Measurements from ENCODE around the gene AHRR. TPM values are rescaled to one million over a fixed set of nuclear protein-coding genes. Genes with fewer than 3 reads are reported as not detected.

AHRR gene
- total and polyA plus RNA-seq, 10 of the 15 experiments (the other 5 are each of a cell fraction or from before 2014, with no cell fraction given), result 0.90 to 35.2 (median 19.2) TPM

GRCh38 chr5:354581-355378 is 33.3 kb downstream of the AHRR start:
- intact Hi-C loops (cut with micrococcal nuclease; ENCODE audit: unreplicated experiment), result no loop called here
- no peak for TF ChIP-seq ZNF217 (IDR thresholded peaks at IDR 0.05)
- TF ChIP-seq LARP7 (IDR thresholded peaks at IDR 0.05), result no peak
- TF ChIP-seq SP1 (IDR thresholded peaks at IDR 0.05; ENCODE audit: low read depth, low read length), result no peak
- no peak for TF ChIP-seq PAX8 (IDR thresholded peaks at IDR 0.05)
- TF ChIP-seq TCF7 (IDR thresholded peaks at IDR 0.05; ENCODE audit: borderline replicate concordance), result no peak
- WGBS (ENCODE audit: insufficient coverage, insufficient replicate concordance, low lambda C conversion rate, missing lambda C conversion rate), result 80% methylated on average over 21 of the region's 23 CpGs

GRCh38 chr5:355379-355935 is 33.9 kb downstream of the AHRR start:
- ChIA-PET RAD21 (ENCODE audit: unreplicated experiment) (interaction anchor here (1.5 kb wide), 1 partner anchor 13 kb away, joined by 3 read pairs; no protein-coding TSS in a partner anchor), SMC1A (ENCODE audit: uncharacterized antibody, unreplicated experiment) (interaction anchor here (0.5 to 1.0 kb wide), 4 partner anchors 13 to 585 kb away, joined by 3 read pairs; no protein-coding TSS in a partner anchor), POLR2A (interaction anchor here (0.6 kb wide), 1 partner anchor 36 kb away, joined by 3 read pairs; no protein-coding TSS in a partner anchor), CTCF (no interaction called here)
- Histone ChIP-seq H3K4me1 (ENCODE audit: control insufficient read depth, insufficient read depth, low read length) (peaks cover 4% of the 10 kb centered on the region), H3K4me2 (ENCODE audit: control insufficient read depth, insufficient read depth) (no peak overlapping the region), H3K36me3 (ENCODE audit: control insufficient read depth in 2 of 2, insufficient read depth in 2 of 2, low read length in 1 of 2) (peaks cover 8 to 36% of the 10 kb centered on the region in 2 experiments; a peak in 3 of 4 replicates), H3K9ac (ENCODE audit: control insufficient read depth, insufficient read depth, low read length) (no peak overlapping the region), H3K79me2 (ENCODE audit: control insufficient read depth, insufficient read depth, low read length) (peaks cover 11% of the 10 kb centered on the region), H4K20me1 (ENCODE audit: control insufficient read depth, insufficient read depth) (no peaks in the 10 kb centered on the region), H3K27ac (ENCODE audit: control insufficient read depth, insufficient read depth) (no peak overlapping the region), H3K27me3 (replicated peaks in 1 of 2; ENCODE audit: control insufficient read depth in 2 of 2, insufficient read depth in 2 of 2, low read length in 1 of 2) (no peaks in the 10 kb centered on the region), H3K4me3 (no peak overlapping the region), H3K9me3 (replicated peaks; ENCODE audit: control insufficient read depth, insufficient read depth, low read length) (no peaks in the 10 kb centered on the region; the same call in 1 of the 3 replicates), H2AFZ (ENCODE audit: control insufficient read depth, low read depth, low read length) (no peak overlapping the region)
- DNase-seq (ENCODE audit: low read depth, low spot score), result no peak
- in situ Hi-C loops (cut with MboI) (no loop called here), intact Hi-C loops (cut with micrococcal nuclease; ENCODE audit: unreplicated experiment) (no loop called here)
- ATAC-seq, result no peak
- FAIRE-seq, result no peak
- no peak for TF ChIP-seq BHLHE40 (IDR thresholded peaks at IDR 0.05; ENCODE audit: borderline replicate concordance in 1 of 2, low read depth in 2 of 2, low read length in 1 of 2)
- TF ChIP-seq IKZF1 (conservative IDR thresholded peaks at IDR 0.05), result no peak
- no TSS peak for BruUV-seq (replicated peaks)
- 87% methylated on average over 19 of the region's 19 CpGs for WGBS (ENCODE audit: insufficient coverage, insufficient replicate concordance, low lambda C conversion rate, missing lambda C conversion rate)

More at GRCh38 chr5:354581-355378, 33.3 kb downstream of the AHRR start:
- BruUV-seq (replicated peaks), result no TSS peak
- H3K27ac ChIP-seq (ENCODE audit: control insufficient read depth, insufficient read depth), result no peak overlapping the region
- no peak overlapping the region for H2AFZ ChIP-seq (ENCODE audit: control insufficient read depth, low read depth, low read length)
- ChIA-PET RAD21 (ENCODE audit: unreplicated experiment) (interaction anchor here (1.5 kb wide), 1 partner anchor 14 kb away, joined by 3 read pairs; no protein-coding TSS in a partner anchor), POLR2A (interaction anchor here (0.6 to 1.5 kb wide), 2 partner anchors 15 to 35 kb away, joined by 3 to 5 read pairs; no protein-coding TSS in a partner anchor), CTCF (no interaction called here), SMC1A (ENCODE audit: uncharacterized antibody, unreplicated experiment) (interaction anchor here (0.5 kb wide), 1 partner anchor 585 kb away, joined by 3 read pairs; no protein-coding TSS in a partner anchor)
- no peaks in the 10 kb centered on the region; the same call in 1 of the 3 replicates for H3K9me3 ChIP-seq (replicated peaks; ENCODE audit: control insufficient read depth, insufficient read depth, low read length)
- H3K27me3 ChIP-seq (replicated peaks in 1 of 2; ENCODE audit: control insufficient read depth in 2 of 2, insufficient read depth in 2 of 2, low read length in 1 of 2), result no peaks in the 10 kb centered on the region
- H4K20me1 ChIP-seq (ENCODE audit: control insufficient read depth, insufficient read depth), result no peaks in the 10 kb centered on the region
- no peak overlapping the region for H3K9ac ChIP-seq (ENCODE audit: control insufficient read depth, insufficient read depth, low read length)
- peaks cover 15% of the 10 kb centered on the region for H3K79me2 ChIP-seq (ENCODE audit: control insufficient read depth, insufficient read depth, low read length)
- peaks cover 13 to 37% of the 10 kb centered on the region in 2 experiments; a peak in 3 of 4 replicates for H3K36me3 ChIP-seq (ENCODE audit: control insufficient read depth in 2 of 2, insufficient read depth in 2 of 2, low read length in 1 of 2)
- DNase-seq (ENCODE audit: low read depth, low spot score), result no peak
- no peak overlapping the region for H3K4me3 ChIP-seq
- no peak for ATAC-seq
- H3K4me1 ChIP-seq (ENCODE audit: control insufficient read depth, insufficient read depth, low read length), result peaks cover 4% of the 10 kb centered on the region
- in situ Hi-C loops (cut with MboI), result no loop called here
- no peak overlapping the region for H3K4me2 ChIP-seq (ENCODE audit: control insufficient read depth, insufficient read depth)
- FAIRE-seq, result no peak

All from GM12878 (cell line).